Activated effector memory CD4-positive, alpha-beta T cell treated with anti-CD3 and anti-CD28 coated beads, Interleukin-2, amount 50 U/mL, for 16 hours (primary cell): Measurements from ENCODE around the gene SHC2.

Experiments
- DNase-seq: peaks from one replicate; pipeline ENCODE4 v3.0.0-alpha.2; 2020

Gene SHC2

DNA sequence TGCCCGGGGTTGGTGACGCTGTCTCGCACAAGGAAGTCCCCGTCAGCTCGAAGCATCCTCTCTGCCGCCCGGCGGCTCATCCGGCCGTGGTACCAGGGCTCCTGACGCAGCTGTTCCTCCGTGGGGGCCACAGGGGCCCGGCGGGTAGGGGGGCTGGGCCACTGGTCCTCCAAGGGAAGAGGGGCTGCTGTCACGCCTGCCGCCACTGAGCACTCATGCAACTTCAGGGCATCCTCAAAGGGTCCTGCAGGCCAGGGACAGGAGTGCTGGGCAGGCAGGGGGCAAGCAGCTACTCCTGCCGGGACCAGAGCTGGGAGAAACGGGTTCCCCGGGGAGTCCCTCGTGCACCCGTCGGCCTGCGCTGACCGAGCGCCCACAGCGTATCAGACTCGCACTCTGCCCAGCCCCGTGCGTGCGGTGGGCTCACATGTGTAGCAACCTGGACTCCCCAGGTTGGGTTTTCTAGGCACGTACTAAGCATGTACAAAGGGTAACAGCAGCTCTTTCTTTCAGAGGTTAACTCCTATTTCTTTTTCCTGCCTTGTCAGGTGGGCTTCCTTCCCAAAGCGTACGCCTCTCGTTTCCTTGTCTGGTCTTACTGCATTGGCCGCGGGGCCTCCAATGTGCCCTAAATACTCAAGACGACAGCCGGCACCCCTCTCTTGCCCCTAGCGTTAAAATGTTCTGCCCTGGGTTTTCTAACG is 38.5 kb downstream of the SHC2 start:
- no peak for DNase-seq

DNA sequence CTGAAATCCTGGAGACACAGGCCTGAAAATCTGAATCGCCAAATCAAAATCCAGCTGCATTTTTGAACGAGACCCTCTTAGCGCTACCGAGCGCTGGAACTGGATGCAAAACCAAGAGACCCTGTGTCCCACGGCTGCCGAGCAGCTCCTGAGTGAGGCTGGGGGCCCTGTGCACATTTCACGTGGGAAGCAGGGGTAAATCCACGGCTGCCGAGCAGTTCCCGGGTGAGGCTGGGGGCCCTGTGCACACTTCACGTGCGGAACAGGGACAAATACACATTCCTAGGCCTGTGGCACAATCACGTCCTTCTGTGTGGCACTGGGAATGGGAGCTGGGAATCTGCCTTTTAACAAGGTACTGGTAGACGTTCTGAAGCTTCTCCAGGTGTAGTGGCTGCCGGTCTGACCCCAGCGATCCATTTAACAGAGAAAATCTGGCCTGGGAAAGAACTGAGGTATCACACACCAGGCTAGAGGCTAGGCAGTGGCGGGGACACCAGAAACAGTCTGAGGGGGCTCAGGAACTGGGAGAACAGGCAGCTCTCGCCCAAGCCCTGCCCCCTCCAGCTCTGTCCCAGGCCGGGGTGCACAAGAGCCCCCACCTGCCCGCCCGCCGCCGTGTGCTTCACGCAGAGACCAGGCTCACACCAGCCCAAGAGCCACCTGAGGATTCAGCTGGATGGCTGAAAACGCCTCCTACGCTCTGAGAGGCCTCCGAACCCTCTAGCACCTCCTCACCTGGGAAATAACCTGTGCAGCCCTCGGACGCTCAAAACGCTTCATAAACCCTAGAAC is 40.9 kb downstream of the SHC2 start:
- DNase-seq = no peak

DNA sequence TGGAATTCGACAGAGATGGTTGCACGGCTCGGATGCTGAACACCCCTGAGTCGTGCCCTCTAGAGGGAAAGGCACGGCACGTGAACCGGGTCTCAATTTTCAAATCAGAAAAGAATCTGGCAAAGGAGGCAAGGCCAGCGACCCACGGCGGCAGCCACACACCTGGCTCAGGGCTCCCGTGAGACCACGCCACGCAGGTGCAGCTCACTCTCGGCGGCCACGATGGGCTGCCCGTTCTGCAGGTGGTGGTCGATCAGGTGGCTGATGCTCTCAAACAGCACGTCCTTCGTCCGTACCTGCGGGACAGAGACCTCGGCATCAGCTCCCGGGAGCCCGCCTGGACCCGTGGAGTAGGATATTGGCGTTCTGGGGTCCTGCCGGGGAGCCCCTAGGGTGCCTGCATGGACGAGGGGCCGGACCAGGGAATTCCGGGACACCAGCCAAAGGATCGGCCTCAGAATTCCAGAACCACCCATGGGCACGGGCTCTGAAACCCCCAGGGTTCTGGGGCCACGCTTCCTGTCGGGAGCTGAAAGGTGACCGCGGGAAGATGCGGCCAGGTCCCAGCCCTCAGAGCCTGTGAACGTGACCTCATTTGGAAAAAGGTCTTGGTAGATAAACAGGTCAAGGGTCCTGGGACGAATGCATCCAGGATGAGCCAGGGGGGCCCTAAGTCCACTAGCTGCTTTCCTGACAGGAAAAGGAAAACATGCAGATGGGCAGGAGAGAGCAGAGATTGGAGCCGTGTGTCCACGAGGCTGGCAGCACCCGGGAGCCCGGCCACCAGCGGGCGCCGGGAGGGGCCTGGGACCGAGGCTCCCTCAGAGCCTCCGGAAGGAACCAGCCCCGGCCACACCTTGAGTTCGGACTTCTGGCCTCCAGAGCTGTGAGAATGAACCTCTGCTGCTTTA is 41.8 kb downstream of the SHC2 start:
- DNase-seq = peak; percentile 47

DNA sequence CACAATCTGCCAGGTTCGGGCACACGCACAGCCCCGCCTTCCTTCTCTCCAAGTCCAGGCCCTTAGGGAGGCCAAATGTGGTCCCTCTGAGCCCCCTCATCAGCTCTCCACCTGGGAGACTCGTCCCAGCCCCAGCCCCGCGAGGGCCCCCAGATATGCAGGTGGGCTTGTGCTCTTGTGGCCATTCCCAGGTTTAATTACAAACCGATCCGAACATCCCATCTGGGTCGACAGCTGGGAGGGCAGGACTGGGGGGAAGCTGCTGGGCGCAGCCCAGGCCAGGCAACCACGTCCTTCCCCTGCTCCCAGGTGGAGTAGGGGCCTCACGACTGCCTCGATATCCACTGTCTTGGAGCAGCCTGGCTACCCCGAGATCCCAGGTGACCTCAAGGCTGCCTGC is 44.4 kb downstream of the SHC2 start:
- DNase-seq = peak; percentile 56

DNA sequence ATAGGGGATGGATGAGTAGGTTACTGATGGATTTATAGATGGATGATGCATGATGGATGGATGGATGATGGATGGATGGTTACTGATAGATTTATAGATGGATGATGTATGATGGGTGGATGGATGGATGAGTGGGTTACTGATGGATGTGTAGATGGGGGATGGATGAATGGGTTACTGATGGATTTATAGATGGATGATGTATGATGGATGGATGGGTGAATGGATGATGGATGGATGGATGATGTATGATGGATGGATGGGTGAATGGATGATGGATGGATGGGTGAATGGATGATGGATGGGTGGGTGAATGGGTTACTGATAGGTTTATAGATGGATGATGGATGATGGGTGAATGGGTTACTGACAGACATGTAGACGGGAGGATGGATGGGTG is 45.5 kb downstream of the SHC2 start:
- DNase-seq = no peak

DNA sequence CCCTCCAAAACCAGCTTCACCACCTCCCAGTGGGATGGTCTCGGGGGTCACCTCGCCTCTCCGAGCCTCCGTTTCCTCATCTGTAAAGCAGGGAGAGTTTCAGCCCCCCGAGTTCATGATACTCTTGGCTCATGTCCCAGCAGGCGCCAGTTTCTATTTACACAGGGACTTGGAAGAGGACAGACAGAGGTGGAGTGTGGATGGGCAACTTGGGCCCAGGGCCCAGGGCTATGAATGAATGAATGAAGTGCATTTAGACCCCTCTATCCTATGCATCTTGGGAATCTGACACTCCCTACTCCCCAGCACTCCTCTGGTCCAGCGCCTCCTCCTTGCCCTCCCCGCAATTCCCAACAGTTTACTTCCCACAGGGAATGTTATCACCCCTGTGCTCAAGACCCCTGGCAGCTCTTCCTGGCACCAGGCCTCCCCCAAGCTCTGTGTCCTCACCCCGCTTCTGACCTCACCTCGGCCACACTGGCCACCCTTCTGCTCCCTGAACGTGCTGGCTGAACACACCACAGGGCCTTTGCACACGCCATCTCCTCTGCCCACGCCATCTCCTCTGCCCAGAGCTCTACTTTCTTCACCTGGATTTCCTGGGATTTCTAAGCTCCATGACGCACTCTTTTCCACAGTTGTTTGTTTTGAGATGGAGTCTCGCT is 46.9 kb downstream of the SHC2 start:
- no peak for DNase-seq

DNA sequence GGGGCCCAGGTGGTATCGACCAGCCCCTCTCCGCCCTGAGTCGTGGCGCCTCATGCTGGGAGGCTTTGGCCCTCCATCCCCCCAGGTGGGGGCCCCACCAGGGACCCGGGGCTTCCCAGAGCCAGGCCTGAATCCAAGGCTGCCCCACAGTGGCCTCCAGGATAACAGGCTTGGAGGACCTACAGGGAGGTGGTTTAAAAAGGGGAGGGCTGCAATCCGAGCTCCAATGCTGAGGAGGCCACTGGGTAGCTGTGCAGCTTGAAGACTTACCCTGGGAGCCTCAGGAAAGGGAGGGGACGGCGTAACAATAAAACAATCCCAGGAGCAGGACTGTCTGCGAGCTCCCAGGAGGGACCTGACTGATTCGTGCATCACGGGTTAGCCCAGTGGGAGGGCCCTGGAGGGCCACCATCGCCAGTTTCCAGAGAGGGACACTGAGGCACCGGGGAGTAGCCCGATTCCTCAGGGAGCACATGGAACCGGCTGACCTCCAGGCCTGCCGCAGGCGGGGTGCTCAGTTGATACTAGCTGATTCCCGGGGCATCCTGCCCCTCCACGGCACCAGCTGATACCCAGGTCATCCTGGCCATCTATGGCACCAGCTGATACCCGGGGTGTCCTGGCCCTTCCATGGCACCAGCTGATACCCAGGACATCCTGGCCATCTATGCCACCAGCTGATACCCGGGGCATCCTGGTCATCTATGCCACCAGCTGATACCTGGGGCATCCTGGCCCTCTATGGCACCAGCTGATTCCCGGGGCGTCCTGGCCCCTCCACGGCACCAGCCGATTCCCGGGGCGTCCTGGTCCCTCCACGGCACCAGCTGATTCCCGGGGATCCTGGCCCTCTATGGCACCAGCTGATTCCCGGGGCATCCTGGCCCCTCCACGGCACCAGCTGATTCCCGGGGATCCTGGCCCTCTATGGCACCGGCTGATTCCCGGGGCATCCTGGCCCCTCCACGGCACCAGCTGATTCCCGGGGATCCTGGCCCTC is 48.2 kb downstream of the SHC2 start:
- peak; percentile 50 for DNase-seq

DNA sequence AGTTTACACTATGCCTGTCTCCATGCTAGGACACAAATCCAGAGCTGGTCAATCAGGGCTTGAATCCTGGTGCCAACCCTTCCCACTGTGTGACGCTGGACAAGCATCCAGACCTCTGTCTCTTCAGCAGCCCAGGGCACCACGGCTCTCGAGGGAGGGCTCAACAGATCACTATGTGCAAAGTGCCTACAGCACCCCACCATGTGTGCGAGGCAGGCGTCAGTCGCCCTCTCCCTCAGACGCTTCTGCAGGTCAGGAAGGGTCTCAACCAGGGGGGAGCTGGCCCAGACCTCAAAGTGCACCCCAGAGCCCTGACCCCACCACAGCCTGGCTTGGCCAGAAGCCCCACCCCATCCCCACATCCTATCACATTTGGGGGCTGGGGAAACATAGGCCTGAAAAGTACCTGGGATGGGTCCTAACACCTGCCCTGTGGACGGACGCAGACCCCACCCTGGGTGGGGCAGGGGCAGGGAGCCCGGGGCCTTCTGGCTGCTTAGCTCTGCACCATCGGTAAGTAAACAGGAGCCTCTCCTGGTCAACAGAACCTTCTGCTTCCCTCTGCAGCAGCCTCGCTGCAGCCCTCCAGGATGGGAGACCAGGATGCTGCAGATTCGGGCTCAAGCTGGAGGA is 49.0 kb downstream of the SHC2 start:
- peak; percentile 56 for DNase-seq

DNA sequence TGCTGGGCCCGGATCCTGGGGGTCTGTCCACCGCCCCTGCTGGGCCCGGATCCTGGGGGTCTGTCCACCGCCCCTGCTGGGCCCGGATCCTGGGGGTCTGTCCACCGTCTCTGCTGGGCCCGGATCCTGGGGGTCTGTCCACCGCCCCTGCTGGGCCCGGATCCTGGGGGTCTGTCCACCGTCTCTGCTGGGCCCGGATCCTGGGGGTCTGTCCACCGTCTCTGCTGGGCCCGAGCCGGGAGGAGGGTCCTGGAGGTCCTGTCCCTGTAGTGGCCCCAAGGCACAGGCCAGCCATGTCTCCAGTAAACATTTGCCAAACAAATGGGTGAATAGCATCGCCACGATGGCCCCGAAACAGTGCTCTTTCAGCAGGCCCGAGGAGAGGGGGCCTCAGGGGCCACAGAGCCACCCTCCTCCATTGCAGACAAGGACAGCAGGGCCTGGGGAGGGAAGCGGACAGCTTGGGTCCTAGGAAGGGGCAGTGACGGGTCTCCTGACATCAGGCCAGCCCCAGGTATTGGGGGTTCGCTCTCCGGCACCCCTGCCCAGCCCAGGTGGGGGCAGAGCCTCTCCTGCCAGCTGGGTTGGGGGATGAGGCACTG is 49.6 kb downstream of the SHC2 start:
- peak; percentile 49 for DNase-seq

DNA sequence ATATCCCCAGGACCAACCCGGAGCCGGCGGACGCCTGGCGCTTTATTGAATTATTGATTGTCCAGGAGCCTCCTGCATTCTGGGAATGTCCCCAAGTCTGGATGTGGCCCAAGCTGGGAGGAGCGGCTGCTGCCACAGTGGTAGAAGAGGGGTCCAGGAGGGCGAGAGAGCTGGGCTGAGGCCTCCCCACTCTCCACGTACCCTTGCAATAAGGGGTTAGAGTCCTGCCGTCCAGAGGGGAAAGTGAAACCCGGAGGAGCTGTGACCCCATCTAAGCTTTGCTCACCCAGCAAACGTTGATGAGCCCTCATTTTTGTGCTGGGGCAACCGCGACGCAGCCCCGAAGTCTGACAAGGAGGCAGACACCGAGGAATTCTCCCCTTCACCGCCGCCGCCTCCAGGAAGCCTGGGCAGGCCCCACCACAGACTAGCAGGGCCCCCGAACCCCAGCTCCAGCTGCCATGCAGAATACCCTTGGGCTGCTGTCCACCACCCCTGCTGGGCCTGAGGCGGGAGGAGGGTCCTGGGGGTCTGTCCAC is 50.5 kb downstream of the SHC2 start:
- DNase-seq = peak; percentile 50

DNA sequence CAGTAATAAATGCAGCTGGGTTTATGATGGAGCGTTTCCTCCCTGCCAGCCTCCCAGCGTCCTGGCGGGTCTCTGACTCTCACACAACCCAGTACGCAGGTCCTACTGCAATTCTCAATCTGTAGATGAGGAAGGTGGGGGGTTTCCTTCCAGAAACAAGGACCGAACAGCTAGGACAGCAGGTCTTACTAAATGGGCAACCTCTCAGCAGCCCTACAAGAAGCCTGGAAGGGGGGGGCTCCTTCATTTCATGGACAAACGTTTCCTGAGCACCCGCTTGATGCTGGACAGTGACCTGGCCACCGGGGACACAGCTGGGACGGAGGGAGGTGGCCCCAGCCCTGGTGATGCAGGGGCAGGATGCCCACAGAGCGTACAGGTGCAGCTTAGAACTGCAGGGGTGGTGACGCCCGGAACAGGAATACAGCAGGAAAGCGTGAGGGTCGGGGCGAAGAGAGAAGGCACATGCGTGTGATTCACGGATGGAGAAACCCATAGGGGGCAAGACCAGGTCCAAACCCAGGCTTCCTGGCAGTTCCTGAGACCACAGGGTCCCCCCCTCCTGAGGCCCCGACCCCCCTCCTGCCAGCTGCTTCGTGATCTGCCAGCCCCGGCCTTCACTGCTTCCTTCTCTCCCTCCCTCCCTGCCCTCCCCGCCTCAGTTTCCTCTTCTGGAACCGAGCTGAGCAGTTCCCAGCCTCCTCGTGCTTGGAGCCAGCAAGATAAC is 51.2 kb downstream of the SHC2 start:
- peak; percentile 61 for DNase-seq

DNA sequence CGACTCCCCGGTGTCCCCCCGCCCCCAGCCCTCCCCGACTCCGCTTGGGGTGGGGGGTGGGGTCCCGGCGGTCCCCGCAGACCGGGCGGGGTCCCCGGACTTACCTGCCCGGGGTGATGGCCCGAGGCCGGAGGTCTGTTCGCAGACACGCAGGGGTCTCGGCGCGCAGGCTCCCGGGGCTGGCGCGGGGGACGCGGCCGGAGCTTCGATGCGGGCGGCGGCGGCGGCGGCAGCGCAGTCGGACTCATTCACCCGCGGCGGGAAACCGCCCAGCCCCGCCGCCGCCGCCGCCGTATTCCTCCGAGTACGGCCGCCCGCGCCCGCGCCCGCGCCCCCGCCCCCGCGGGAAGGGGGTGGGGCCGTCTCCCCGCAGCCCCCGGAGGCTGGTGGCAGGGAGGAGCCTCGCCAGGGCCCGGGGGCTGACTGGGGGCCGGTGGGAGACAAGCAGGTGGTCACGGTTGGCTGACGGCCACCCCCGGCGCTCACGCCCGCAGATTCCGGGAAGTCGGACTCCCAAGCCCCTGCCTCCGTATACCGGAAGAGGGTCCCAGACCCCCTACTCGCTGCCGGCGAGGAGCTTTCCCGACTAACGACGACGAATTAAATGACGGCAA is 51.8 kb downstream of the SHC2 start, which contains the start of gene C2CD4C:
Gene C2CD4C, minus strand, starts transcription at position 246 of the 614 bp plus-strand sequence. CDS start 786 bp downstream, outside the sequence.
- DNase-seq = peak; percentile 70

DNA sequence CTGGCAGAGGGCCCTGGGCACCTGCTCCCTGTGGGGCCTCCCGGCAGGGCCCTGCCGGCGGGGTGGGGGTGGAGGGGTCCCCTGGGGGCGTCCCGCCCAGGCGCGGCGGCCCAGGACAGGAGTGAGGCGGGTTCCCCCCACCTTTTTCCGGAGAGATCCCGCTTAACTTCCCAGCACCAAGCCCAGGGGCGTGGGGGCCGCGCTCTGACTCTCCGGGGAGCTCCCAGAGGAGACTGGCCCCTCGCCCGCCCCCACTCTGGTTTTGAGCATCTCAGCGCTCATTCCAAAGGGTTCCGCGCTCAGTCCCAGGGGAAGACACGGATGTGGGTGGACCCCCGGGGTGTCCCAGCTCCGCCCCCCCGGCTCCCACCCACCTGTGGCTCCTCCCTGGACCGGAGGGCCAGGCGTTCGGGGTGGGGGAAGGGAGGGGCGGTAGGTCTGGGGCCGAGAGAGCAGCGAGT is 52.4 kb downstream of the SHC2 start:
- DNase-seq = peak; percentile 57

DNA sequence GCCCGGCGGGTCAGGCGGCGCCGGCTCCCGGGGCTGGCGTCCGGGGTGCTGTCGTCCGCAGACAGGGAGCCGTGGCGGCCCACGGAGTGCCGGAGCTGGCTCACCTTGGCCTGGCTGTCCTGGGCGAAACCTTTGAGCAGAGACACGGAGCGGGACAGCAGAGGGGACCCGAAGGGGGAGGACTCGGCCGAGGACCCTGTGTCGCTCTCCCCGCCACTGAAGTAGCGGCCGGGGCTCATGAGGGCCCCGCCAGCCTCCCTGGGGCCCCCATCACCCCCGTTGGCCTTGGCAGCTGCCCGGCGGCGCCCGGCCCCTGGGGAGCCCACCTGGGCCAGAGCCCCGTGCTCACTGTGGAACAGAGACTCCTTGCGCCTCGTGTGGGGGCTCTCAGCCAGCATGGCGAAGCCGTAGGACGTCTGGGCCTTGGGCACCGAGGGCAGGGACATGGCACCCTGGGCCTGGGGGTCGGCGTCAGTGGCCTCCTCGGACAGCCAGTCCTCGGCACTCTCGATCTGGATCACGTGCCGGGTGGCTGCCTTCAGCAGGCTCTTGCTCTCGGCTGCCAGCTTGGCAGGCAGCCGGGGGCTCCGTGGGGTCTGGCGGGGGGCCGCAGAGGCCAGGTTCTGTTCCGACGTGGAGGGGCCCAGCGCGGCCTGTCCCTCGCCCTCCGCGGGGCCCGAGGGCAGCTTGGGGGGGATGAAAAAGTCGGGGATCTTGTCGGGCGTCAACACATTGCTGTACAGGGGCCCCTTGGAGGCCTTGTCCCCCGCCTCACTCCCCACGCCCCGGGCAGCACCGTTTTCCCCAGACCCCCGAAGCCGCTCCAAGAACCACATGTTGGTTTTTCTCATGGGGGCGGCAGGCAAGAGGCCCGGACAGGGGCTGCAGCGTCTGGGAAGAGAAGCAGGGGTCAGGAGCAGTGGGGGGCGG is 53.1 kb downstream of the SHC2 start:
- peak; percentile 60 for DNase-seq

DNA sequence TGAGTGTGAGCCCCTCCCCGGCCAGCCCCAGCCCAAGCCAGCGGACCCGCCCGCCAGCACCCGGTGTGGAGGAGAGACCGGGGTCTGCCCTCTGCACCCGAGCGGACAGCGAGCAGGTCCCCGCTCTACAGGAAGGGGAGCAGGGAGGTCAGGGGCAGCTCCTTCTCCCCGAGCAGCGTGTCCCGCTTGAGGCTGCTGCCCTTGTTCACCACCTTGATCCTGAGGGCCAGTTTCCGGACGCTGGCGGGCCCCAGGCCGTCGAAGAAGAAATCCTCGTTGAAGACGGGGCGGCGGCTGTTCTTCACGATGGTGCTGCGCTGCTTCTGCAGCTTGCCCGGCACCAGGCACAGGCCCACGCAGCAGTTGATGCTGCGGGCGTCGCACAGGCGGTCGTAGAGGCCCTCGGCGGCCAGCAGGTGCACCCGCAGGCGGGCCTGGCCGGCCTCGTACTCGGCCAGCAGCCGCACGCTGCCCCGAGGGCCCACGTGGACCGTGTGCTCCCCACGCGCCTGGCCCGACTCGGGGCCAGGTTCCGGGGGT is 53.8 kb downstream of the SHC2 start:
- DNase-seq = peak; percentile 37

DNA sequence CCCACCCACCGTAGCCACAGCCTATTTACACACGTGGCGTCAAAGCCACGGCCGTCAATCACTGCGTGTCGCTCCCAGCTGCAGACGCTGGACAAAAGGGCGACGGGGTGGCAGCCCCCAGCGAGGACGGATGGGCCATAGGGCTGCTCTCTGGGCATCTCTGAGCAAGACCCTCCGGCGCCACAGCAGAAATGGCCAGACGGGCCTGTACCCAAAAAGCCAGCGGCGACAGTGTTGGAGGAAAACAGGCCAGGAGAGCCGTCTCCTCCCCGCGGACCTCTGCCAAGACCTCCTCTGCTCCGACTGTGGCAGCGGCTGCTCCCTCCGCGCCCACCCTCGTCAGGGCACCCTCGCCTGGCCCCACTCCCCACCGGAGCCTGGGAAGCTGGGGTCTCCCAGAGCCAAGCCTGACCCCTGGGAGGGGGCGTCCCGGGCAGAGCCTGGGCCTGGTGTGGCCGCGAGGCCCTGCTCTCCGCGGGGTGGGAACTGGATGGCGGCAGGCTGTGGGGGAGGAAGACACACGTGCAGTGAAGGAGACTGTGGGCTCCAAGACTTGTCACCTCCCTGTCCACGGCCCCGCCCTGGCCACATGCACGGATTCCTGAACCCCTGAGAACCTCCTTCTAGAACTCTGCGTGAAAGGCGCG is 54.6 kb downstream of the SHC2 start:
- DNase-seq = peak; percentile 58
